Glomerular visceral epithelial cell (primary cell): ENCODE data around the gene VCAM1.

Experiments used
- DNase-seq: peaks from one replicate; pipeline ENCODE4 v3.0.0-alpha.2; 2016; ENCODE audit errors: extremely low spot score

Gene VCAM1, protein sequence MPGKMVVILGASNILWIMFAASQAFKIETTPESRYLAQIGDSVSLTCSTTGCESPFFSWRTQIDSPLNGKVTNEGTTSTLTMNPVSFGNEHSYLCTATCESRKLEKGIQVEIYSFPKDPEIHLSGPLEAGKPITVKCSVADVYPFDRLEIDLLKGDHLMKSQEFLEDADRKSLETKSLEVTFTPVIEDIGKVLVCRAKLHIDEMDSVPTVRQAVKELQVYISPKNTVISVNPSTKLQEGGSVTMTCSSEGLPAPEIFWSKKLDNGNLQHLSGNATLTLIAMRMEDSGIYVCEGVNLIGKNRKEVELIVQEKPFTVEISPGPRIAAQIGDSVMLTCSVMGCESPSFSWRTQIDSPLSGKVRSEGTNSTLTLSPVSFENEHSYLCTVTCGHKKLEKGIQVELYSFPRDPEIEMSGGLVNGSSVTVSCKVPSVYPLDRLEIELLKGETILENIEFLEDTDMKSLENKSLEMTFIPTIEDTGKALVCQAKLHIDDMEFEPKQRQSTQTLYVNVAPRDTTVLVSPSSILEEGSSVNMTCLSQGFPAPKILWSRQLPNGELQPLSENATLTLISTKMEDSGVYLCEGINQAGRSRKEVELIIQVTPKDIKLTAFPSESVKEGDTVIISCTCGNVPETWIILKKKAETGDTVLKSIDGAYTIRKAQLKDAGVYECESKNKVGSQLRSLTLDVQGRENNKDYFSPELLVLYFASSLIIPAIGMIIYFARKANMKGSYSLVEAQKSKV

GRCh38 chr1:100719490-100719889 lies at the start of gene VCAM1:
Gene VCAM1 (plus strand): TSS chr1:100719742. CDS start chr1:100719861, 119 bp downstream.
- peak; percentile 45 for DNase-seq

DNA sequence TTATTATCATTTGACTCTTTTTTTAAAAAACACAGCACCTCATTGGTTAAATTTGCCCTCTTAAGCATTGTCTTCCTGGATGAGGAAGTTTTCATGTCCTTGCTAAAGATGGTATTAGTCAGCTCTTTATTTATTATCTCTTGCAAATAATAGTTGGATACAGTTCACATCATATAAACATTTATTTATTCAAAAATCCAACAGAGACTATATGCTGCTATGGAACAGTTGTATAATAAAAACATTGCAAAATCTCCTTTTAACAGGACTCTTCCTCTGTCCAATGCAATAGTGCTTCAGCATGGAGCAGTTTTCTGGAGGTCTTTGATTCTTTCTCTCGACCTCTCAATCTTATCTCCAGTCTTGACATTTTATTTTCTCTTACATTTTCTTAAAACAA lies 49.5 kb upstream of the VCAM1 start:
- no peak for DNase-seq

DNA sequence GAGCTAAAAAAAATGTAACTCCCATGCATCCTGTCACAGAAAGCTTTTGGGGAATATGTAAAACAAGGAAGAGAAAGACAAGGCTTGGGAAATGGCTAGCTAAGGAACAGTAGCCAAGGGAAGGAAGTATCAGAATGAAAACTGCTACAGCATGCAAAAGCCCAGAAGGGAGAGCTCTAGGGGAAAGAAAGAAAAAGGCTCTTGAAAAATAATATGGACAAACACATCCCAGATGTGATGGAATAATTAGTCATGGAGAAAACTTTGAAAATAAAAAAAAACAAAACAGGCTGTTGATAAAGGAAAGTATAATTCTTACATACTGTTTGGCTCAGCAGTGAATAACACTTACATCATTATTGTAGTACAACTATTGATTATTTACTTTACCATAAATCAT lies 47.9 kb upstream of the VCAM1 start:
- no peak for DNase-seq

DNA sequence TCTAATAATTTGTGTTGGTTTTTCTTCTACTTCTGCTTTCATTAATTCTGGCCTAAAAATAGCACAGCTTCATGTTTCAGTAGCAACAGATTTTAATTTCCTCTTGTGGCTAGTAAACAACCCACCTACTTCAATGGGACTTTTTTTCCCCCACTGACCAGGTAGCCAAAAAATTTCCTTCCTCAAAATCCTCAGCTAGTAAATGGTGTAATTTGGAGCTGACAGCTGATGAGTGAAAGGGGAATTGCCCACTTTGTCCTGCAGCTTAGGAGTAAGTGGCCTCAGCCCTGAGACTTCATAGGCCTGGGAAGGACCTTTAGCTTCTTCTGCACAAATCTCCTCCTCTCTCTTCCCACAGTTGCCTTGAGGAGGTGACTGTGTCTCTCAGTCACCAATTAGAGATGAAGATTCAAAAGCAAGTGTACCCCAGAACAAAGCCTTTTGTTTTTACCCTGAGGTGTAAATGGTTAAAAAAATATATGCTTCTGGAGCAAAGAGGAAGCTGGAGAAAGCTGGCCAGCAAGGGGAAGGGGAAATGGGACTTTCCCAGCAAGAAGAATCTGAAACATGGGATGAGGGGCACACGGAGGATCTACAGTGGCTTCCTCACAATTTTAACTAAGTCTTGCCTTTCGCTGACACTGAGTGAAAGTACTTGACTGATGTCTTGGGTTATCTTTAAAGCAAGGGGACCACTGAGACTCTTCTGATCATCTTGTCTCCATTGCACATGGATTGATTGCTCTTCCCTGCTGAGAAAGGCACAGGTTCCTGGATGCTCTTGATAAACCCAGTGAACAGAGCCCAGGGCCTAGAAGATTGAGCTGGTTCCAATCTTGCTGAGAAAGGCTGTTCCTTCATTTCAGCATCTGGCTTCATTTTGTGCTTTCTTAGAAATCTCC lies 35.8 kb upstream of the VCAM1 start:
- no peak for DNase-seq

GRCh38 chr1:100699744-100700143 lies 19.8 kb upstream of the VCAM1 start:
- no peak for DNase-seq

- no peak for DNase-seq
Measured at GRCh38 chr1:100700586-100700985, 19.0 kb upstream of the VCAM1 start.

DNA sequence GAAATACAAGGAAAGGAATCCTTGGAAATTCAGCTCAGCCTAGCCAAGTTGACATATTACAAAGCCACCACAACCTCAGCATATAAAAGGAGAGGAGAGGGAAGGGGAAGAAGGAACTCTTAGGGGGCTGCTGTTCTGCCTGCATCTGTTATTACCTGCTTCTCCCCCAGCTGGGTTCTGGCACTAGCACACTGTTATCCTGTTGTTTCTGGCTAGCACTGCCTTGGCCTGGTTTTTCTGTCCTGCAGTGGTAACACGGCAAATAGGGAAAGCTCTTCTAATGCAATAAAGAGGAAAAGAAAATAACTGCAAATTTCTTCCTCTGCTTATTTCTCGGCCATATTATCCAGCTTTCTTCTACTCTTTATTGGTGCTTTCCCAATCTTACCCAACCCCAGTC lies 16.5 kb upstream of the VCAM1 start:
- no peak for DNase-seq

GRCh38 chr1:100703716-100704115 lies 15.8 kb upstream of the VCAM1 start:
- no peak for DNase-seq

DNA sequence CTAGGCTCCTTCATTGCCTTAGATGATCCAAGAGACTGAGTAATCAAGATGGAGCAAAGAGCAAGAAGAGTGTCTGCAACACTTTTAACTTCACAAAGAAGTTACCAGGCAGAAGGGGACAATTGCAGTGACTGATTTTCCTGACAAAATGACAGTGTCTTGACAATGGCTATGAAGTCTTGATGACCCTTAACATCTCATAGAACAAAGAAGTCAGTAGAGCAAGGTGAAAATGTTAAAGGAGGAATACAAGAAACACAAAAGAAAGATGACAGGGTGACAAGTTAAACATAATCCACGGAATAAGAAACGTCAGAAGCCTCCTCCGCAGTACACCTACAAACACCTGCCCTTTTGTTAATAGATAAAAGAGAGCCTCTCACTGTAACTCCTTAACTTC lies 15.1 kb upstream of the VCAM1 start:
- DNase-seq, result no peak

DNA sequence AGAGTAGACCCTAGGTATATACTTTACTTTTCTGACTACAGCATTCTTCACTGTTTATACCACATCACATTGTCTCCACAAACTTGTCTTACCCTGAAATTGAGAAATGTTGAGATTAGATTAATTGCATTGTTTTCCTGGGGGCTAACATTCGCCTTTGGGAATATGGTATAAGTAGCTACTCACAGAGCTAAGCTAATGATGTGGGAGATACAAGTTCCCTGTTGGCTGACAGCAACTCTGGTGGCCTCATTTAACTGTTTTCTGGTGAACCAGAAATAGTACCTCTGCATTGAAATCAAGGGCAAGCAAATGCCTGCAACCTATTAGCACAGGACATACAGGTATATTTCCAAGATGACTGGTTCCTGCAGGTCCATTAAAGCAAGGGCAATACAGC lies 13.2 kb upstream of the VCAM1 start:
- DNase-seq, result no peak

GRCh38 chr1:100706856-100707255 lies 12.7 kb upstream of the VCAM1 start:
- no peak for DNase-seq

DNA sequence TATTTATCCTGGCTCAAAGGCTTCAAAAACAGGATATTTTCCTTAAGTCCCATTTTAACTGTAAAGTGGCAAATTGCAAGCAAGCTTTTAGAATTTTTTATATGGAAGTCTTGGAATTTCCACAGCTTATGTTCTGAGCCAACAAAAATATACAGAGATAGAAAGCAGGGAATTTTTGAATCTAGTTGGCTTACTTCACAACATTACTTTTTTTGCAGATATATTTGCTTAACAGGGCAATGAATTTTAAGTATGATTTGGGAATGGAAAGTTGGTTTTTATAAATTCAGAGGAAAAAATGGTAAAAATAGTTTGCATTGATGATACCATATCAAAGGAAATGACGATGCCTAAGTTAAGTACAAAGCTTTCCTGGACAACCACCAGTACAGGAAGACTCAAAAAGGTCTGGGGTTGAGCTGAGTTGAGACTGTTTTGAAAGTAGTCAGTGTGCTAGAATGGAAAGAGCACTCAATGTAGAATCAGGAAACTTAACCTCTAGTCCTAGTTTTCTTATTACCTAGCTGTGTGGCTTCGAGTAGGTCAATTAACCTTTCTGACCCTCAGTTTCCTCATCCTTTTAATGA lies 11.0 kb upstream of the VCAM1 start:
- DNase-seq, result no peak

DNA sequence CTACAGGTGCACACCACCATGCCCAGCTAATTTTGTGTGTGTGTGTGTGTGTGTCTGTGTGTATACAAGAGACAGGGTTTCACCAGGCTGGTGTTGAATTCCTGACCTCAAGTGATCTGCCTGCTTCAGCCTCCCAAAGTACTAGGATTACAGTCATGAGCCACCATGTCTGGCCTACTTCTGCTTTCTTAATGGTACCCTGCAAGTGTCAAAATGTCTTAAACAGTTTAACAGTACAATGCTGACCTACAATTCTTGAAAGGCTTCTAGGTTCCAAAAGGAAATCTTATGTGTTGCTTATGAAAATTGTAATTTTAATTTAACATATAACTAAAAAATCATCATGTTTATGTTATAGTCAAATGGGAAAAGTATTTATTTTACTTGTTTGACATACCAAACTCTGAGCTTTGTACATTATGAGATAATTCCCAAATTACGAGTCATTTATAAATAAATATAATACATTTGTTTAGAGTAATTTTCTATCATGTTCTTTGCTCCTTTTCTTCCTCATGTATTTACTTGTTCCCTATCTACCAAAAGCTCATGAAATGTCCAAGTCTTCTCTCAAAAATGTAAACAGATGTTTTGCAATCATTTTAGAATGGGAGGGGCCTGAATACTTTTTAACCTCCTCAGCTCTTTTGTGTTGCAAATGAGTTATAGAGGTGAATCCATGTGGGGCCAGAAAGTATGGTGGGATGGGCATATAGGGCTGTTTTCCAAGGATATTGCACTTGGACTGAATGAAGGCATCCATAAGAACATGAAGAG lies 8.4 kb upstream of the VCAM1 start:
- DNase-seq, result no peak

DNA sequence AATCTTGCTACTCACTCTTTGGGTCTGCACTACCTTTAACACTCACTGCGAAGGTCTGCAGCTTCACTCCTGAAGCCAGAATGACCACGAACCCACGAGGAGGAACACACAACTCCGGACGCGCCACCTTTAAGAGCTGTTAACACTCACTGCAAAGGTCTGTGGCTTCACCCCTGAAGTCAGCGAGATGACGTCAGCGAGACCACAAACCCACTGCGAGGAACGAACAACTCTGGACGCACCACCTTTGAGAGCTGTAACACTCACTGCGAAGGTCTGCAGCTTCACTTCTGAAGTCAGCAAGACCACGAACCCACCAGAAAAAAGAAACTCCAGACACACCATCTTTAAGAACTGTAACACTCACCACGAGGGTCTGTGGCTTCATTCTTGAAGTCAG lies 6.5 kb upstream of the VCAM1 start:
- DNase-seq, result peak; percentile 80

- DNase-seq, result no peak
Measured at GRCh38 chr1:100713626-100714025, 5.9 kb upstream of the VCAM1 start.

DNA sequence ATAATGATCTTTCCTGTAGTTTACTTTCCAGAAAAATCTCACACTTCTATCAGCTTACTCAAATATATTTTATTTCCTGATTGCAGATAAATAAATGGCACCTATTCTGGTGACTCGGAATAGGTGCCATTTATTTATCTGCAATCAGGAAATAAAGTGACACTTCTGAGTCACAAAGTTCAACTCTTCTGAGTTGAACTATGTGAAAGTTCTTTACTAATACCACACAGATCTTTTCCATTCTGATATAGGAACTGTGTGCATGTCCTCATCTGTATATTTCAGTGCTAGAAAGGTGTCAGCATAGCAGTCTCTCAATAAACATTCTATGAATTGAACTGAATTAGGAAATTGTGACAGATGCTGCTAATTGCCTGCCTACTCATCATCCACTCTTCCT lies 4.9 kb upstream of the VCAM1 start:
- no peak for DNase-seq

- no peak for DNase-seq
Measured at GRCh38 chr1:100717218-100717617, 2.3 kb upstream of the VCAM1 start.

DNA sequence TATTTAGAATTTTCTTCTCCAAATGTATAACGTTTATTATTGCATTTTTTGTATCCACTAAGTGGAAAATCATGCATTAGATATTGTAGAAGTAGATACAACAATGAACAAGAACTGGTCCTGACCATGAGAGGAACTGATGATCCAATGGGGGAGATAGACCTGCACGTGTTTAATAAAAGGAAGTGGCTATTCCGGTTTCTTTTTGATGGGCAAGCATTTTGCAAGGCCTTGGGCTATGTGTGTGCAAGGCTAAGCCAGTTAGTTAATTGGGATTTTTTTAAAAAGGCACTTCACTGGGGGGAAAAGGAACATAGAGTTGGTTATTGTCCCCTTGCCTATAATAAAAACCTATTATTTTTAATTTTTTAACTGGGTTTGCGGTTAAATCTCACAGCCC lies 961 bp upstream of the VCAM1 start:
- no peak for DNase-seq

GRCh38 chr1:100720101-100720500 lies 559 bp downstream of the VCAM1 start:
- no peak for DNase-seq

DNA sequence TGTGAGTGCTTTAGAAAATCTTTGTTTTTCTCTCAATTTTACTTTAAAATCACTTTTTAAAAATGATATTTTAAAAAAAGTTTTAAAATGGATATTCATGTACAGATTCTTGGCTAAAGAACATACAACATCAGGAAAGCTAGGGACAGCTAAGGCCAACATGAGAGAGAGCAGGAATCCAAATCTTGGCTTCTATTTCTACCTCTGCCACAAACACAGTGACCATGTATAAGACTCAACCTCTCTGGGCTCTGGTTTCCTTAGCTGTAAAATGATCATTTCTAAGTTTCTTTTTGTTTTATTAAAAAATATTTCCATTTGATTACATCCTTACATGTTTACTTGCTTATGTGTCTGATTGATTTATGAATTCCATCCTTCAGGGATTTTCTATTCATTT lies 1.2 kb downstream of the VCAM1 start:
- DNase-seq, result no peak
